Calu3 (cell line): Measurements from ENCODE around the gene PDXDC1. TPM values are rescaled to one million over a fixed set of nuclear protein-coding genes. Genes with fewer than 3 reads are reported as not detected.
"Not testable (repeated sequence)": the region's sequence is repeated elsewhere in the genome, so short reads cannot be mapped to it uniquely, and the experiment has no call there.

Source experiments
- BruUV-seq: library from RNA; stranded (reverse); fragments of 400-500 nt; replicated peaks from 2 replicates; lab custom pipeline; 2021; lab: Mats Ljungman, UMichigan
- CTCF ChIA-PET: fragments of 300-600 bp; sonication (Branson Sonifier 250); formaldehyde crosslinking; loops from one replicate; lab custom pipeline; 2022; ENCODE audit warnings: antibody characterized with exemption; lab: Charles Lee
- DNase-seq: peaks from one replicate; pipeline ENCODE4 v3.0.0; 2022
- H3K27ac Mint-ChIP-seq: one replicate; pipeline ENCODE4 v1.8.0; 2022; ENCODE audit warnings: mixed read lengths; ENCODE audit not compliant: unreplicated experiment
- H3K27me3 Mint-ChIP-seq: one replicate; pipeline ENCODE4 v1.8.0; 2022; ENCODE audit warnings: mixed read lengths; ENCODE audit not compliant: unreplicated experiment
- H3K36me3 Mint-ChIP-seq: one replicate; pipeline ENCODE4 v1.8.0; 2022; ENCODE audit warnings: mild to moderate bottlenecking, moderate library complexity, mixed read lengths; ENCODE audit not compliant: insufficient read depth, unreplicated experiment
- H3K4me1 Mint-ChIP-seq: one replicate; pipeline ENCODE4 v1.8.0; 2022; ENCODE audit warnings: mild to moderate bottlenecking, low read depth, mixed read lengths; ENCODE audit not compliant: unreplicated experiment
- H3K4me3 Mint-ChIP-seq: one replicate; pipeline ENCODE4 v1.8.0; 2022; ENCODE audit warnings: mild to moderate bottlenecking, low read depth, moderate library complexity, mixed read lengths; ENCODE audit not compliant: unreplicated experiment
- H3K9me3 Mint-ChIP-seq: one replicate; pipeline ENCODE4 v1.8.0; 2022; ENCODE audit warnings: low read depth, mixed read lengths; ENCODE audit not compliant: unreplicated experiment
- intact Hi-C: fragments of 100-400 bp; cut with micrococcal nuclease; formaldehyde crosslinking; loops from one replicate; pipeline ENCODE4 v1.10.0; 2022; ENCODE audit not compliant: unreplicated experiment
- total RNA-seq: library from RNA; stranded (reverse); gene quantifications from 2 replicates; pipeline ENCODE4 v1.2.3, GENCODE V29; 2022
- TF ChIP-seq, protein P1 (sequence below): fragments of 200-600 bp; IDR thresholded peaks from one replicate; pipeline ENCODE4 v1.8.0; 2022; ENCODE audit warnings: antibody characterized with exemption; ENCODE audit not compliant: unreplicated experiment

PDXDC1 gene
- total RNA-seq, 1 experiment from 2014 or later, result 171 TPM

DNA sequence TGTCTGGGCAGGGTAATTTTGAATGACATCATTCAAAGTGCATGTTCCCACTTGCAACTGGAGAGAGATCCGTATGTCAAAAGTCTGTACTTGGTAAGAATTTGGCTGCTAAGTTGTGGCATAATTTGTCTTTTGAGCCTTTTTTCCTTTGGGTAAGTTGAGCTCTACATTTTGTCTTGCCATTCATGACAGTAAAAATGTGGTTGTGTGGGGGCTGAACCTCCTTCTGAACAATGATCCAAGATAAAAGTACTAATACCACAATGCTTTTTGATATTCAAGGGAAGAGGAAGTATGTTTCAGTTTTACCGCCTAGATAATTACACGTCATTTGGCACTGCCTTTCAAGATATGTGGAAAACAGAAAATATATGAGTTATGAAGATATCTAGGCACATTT, 32.1 kb upstream of the PDXDC1 start:
- H3K4me1 Mint-ChIP-seq, CTCF ChIA-PET, H3K9me3 Mint-ChIP-seq, H3K27ac Mint-ChIP-seq, H3K36me3 Mint-ChIP-seq, BruUV-seq, H3K4me3 Mint-ChIP-seq, intact Hi-C loops, DNase-seq, H3K27me3 Mint-ChIP-seq: not testable (repeated sequence)

DNA sequence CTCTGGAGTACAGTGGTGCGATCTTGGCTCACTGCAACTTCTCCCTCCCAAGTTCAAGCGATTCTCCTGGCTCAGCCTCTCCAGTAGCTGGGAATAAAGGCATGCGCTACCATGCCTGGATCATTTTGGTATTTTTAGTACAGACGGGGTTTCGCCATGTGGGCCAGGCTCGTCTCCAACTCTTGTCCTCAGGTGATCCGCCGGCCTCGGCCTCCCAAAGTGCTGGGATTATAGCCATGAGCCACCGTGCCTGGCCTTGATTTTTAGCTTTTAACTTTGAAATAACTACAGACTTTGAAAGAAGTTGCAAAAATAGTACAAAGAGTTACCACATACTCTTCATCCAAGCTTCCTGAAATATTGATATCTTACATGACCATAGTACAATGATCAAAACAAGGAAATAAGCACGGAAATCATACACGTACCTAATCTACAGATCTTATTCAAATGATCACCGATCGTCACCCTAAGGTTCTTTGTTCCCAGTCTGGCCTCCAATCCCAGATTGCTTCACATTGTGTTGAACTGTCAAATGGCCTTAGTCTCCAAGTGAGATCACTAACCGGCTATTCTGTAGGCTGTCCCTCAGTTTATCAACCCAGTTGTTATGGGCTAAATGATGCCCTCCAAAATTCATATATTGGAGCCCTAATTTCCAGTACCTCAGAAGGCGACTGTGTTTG, 19.1 kb upstream of the PDXDC1 start:
- Mint-ChIP-seq H3K4me1 (peaks cover 10% of the 10 kb centered on the region), H3K27ac (no peak overlapping the region), H3K36me3 (no peaks in the 10 kb centered on the region), H3K27me3 (peaks cover 35% of the 10 kb centered on the region), H3K4me3 (no peak overlapping the region), H3K9me3 (no peaks in the 10 kb centered on the region)
- BruUV-seq, result no TSS peak
- TF ChIP-seq, protein P1, sequence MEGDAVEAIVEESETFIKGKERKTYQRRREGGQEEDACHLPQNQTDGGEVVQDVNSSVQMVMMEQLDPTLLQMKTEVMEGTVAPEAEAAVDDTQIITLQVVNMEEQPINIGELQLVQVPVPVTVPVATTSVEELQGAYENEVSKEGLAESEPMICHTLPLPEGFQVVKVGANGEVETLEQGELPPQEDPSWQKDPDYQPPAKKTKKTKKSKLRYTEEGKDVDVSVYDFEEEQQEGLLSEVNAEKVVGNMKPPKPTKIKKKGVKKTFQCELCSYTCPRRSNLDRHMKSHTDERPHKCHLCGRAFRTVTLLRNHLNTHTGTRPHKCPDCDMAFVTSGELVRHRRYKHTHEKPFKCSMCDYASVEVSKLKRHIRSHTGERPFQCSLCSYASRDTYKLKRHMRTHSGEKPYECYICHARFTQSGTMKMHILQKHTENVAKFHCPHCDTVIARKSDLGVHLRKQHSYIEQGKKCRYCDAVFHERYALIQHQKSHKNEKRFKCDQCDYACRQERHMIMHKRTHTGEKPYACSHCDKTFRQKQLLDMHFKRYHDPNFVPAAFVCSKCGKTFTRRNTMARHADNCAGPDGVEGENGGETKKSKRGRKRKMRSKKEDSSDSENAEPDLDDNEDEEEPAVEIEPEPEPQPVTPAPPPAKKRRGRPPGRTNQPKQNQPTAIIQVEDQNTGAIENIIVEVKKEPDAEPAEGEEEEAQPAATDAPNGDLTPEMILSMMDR, result no peak
- intact Hi-C loops, result no loop called here
- no peak for DNase-seq
- CTCF ChIA-PET, result interaction anchor here (0.6 kb wide), 1 partner anchor 9 kb away, joined by 3 read pairs; no protein-coding TSS in a partner anchor

DNA sequence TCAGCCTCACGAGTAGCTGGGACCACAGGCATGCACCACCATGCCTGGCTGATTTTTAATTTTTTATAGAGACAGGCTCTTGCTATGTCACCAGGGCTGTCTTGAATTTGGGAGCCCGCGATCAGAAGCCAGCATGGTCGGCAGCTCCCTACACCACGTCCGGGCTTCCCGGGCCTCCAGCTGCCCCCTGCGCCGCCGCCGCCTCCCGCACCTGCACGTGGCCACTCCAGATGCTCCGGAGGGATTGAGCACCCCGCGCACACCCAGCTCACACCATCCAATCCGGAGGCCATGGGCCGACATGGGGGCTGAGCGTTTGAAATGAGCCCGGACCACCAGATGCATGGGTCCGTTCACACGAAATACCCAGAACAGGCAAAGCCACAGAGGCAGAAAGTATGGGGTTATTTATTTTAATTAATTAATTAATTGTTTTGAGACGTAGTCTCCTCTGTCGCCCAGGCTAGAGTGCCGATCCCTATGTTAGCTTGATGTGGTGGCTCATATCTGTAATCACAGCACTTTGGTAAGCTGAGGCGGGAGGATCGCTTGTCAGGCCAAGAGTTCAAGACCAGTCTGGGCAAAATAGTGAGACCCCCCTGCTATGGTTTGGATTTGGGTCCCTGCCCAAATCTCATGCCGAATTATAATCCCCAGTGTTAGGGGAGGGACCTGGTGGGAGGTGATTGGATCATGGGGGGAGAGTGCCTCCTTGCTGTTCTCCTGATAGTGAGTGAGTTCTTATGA, 17.1 kb upstream of the PDXDC1 start:
- Mint-ChIP-seq H3K9me3 (no peaks in the 10 kb centered on the region), H3K27me3 (peaks cover 55% of the 10 kb centered on the region), H3K4me3 (no peak overlapping the region), H3K4me1 (peaks cover 10% of the 10 kb centered on the region), H3K36me3 (no peaks in the 10 kb centered on the region), H3K27ac (no peak overlapping the region)
- CTCF ChIA-PET, result no interaction called here
- no peak for DNase-seq
- intact Hi-C loops, result no loop called here
- TF ChIP-seq, protein P1, result no peak
- BruUV-seq, result no TSS peak

DNA sequence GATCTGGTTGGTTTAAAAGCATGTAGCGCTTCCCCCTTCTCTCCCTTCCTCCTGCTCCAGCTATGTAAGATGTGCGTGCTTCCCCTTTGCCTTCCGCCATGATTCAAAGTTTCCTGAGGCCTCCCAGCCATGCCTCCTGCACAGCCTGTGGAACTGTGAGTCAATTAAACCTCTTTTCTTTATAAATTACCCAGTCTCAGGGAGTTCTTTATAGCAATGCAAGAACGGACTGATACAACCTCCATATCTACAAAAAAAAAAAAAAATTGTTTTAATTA, 16.6 kb upstream of the PDXDC1 start:
- DNase-seq, result no peak
- no TSS peak for BruUV-seq
- Mint-ChIP-seq H3K4me1 (peaks cover 10% of the 10 kb centered on the region), H3K27ac (no peak overlapping the region), H3K36me3 (no peaks in the 10 kb centered on the region), H3K27me3 (peaks cover 61% of the 10 kb centered on the region), H3K4me3 (no peak overlapping the region), H3K9me3 (no peaks in the 10 kb centered on the region)
- TF ChIP-seq, protein P1, result no peak
- CTCF ChIA-PET, result no interaction called here
- intact Hi-C loops, result no loop called here

DNA sequence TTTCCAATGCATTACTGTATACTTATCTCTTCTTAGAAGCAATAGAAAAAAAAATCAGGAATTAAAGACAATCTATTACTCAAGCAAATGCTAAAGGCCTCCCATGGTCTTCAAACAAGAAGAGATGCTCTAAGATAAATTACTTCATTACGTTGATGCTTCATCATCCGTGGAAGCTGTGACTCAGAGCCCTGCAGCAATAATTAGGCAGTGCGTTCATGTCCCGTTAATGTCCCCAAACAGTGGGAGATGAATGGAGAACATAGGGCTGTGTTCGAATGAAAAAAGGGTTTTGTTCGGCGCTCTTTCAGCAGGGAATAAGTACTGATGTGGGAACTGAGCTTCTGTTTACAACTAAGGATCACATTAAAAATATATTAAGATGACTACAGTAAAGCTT, 15.9 kb upstream of the PDXDC1 start:
- intact Hi-C loops, result no loop called here
- no peak overlapping the region for H3K27ac Mint-ChIP-seq
- H3K27me3 Mint-ChIP-seq, result peaks cover 66% of the 10 kb centered on the region
- CTCF ChIA-PET, result interaction anchor here (0.7 kb wide), 1 partner anchor 99 kb away, joined by 3 read pairs; no protein-coding TSS in a partner anchor
- peaks cover 10% of the 10 kb centered on the region for H3K4me1 Mint-ChIP-seq
- BruUV-seq, result no TSS peak
- no peaks in the 10 kb centered on the region for H3K9me3 Mint-ChIP-seq
- H3K4me3 Mint-ChIP-seq, result no peak overlapping the region
- H3K36me3 Mint-ChIP-seq, result no peaks in the 10 kb centered on the region
- DNase-seq, result no peak
- TF ChIP-seq, protein P1, result no peak
